PC-3 (cell line): ENCODE measurements around the gene PPIL3.

ENCODE experiments used
- CTCF ChIP-seq: fragments of 300-600 bp; sonication (generic); conservative IDR thresholded peaks from 2 replicates; pipeline ENCODE4 v1.5.1; 2017; ENCODE audit warnings: antibody characterized with exemption, low read depth, mild to moderate bottlenecking, low read length
- EZH2 ChIP-seq: fragments of 300-600 bp; sonication (generic); IDR thresholded peaks from one replicate; pipeline ENCODE4 v1.6.1; 2017; ENCODE audit warnings: antibody characterized with exemption, mild to moderate bottlenecking, low read length; ENCODE audit not compliant: unreplicated experiment
- EZH2phosphoT487 ChIP-seq: fragments of 300-600 bp; sonication (generic); IDR thresholded peaks from 2 replicates; pipeline ENCODE4 v1.6.1; 2018; ENCODE audit warnings: mild to moderate bottlenecking, antibody characterized with exemption, low read length, borderline replicate concordance

GRCh38 chr2:200877443-200877842 lies 11.4 kb downstream of the PPIL3 start:
- TF ChIP-seq CTCF (no peak), EZH2 (no peak), EZH2phosphoT487 (no peak)
